Ascending aorta (tissue), 2 donors: ENCODE results near the gene ZNF675. TPM values are rescaled to one million over a fixed set of nuclear protein-coding genes. Genes with fewer than 3 reads are reported as not detected.
"Not testable (repeated sequence)": the region's sequence is repeated elsewhere in the genome, so short reads cannot be mapped to it uniquely, and the experiment has no call there.

ENCODE experiments used
- DNase-seq, 2 donors: peaks; one replicate each; pipeline ENCODE4 v3.0.0-alpha.2; 2019; ENCODE audit warnings: low spot score in 2 of 2
- H3K27ac ChIP-seq, 2 donors: fragments of 200-600 bp; sonication (generic); one replicate each; pipeline ENCODE4 v1.5.1; 2016 to 2017; ENCODE audit warnings: mild to moderate bottlenecking in 1 of 2
- H3K27me3 ChIP-seq: fragments of 200-600 bp; sonication (generic); one replicate; pipeline ENCODE4 v1.5.1; 2017
- H3K36me3 ChIP-seq, 2 donors: fragments of 200-600 bp; sonication (generic); one replicate each; pipeline ENCODE4 v1.5.1; 2016
- H3K4me1 ChIP-seq, 2 donors: fragments of 200-600 bp; sonication (generic); one replicate each; pipeline ENCODE4 v1.5.1; 2016 to 2017; ENCODE audit warnings: mild to moderate bottlenecking in 1 of 2
- H3K4me3 ChIP-seq, 2 donors: fragments of 200-600 bp; sonication (generic); one replicate each; pipeline ENCODE4 v1.5.1; 2016 to 2017; ENCODE audit warnings: mild to moderate bottlenecking in 1 of 2
- H3K9me3 ChIP-seq, 2 donors: fragments of 200-600 bp; sonication (generic); one replicate each; pipeline ENCODE4 v1.5.1; 2016
- CTCF ChIP-seq, 3 experiments: fragments of 200-600 bp in 2 of 3; fragments of 450-650 bp in 1 of 3; sonication (generic) in 2 of 3; IDR thresholded peaks; one replicate each; pipeline ENCODE4 v1.5.1; 2016 to 2019; ENCODE audit warnings: antibody characterized with exemption in 3 of 3, mild to moderate bottlenecking in 1 of 3, moderate library complexity in 1 of 3
- intact Hi-C: fragments of 100-400 bp; cut with DNase I; formaldehyde crosslinking; loops from one replicate; pipeline ENCODE4 v1.15.1; 2023
- total RNA-seq: library from RNA; depleted of rRNA; stranded (reverse); fragments of >200 nt; gene quantifications from one replicate; pipeline ENCODE4 v1.1.0, GENCODE V29; 2016

Gene ZNF675
- total RNA-seq, 1 donor from 2014 or later, result 7.8 TPM

GRCh38 chr19:23706657-23707056 is 19.6 kb upstream of the ZNF675 start:
- H3K4me1 ChIP-seq, result no peaks in the 10 kb centered on the region
- intact Hi-C loops, result no loop called here
- no peak overlapping the region for H3K4me3 ChIP-seq
- DNase-seq, result no peak
- no peaks in the 10 kb centered on the region for H3K36me3 ChIP-seq
- no peak overlapping the region for H3K27ac ChIP-seq
- no peaks in the 10 kb centered on the region for H3K9me3 ChIP-seq
- no peak for TF ChIP-seq CTCF (IDR thresholded peaks at IDR 0.05)
- no peaks in the 10 kb centered on the region for H3K27me3 ChIP-seq

DNA sequence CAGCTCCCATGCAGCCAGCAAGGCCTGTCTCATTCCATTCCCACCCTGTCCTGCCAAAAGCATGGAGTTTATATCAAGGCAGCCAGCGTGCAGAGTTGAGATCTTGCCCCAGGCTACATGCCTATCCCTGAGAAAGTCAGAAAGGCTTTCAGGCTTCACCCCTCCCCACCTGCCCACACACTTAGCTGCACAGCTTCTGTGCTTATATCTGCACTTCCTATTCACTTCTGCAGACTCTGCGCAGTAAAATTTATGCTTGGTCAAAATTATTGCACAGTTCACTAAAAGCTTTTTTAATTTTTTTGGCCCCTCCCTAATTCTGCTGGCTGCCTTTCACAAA is 12.5 kb upstream of the ZNF675 start:
- H3K27ac ChIP-seq, result no peak overlapping the region

GRCh38 chr19:23698711-23699520 is 11.9 kb upstream of the ZNF675 start:
- intact Hi-C loops, result no loop called here
- H3K4me1 ChIP-seq, result no peaks in the 10 kb centered on the region

More for the DNA sequence above, 12.5 kb upstream of the ZNF675 start:
- intact Hi-C loops, result no loop called here
- no peak for DNase-seq
- no peaks in the 10 kb centered on the region for H3K36me3 ChIP-seq
- no peak overlapping the region for H3K4me3 ChIP-seq
- no peaks in the 10 kb centered on the region for H3K4me1 ChIP-seq
- H3K9me3 ChIP-seq, result no peaks in the 10 kb centered on the region
- H3K27me3 ChIP-seq, result no peaks in the 10 kb centered on the region
- no peak for TF ChIP-seq CTCF (IDR thresholded peaks at IDR 0.05)

DNA sequence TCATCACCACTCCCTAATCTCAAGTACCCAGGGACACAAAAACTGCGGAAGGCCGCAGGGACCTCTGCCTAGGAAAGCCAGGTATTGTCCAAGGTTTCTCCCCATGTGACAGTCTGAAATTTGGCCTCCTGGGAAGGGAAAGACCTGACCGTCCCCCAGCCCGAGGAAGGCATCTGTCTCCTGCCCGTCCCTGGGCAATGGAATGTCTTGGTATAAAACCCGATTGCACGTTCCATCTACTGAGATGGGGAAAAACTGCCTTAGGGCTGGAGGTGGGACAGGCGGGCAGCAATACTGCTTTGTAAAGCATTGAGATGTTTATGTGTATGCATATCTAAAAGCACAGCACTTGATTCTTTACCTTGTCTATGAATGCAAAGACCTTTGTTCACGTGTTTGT is 5.9 kb upstream of the ZNF675 start:
- not testable (repeated sequence) for H3K4me3 ChIP-seq

More at GRCh38 chr19:23698711-23699520, 11.9 kb upstream of the ZNF675 start:
- no peaks in the 10 kb centered on the region for H3K27me3 ChIP-seq
- no peaks in the 10 kb centered on the region for H3K9me3 ChIP-seq
- TF ChIP-seq CTCF (IDR thresholded peaks at IDR 0.05), result no peak
- no peak overlapping the region for H3K27ac ChIP-seq
- H3K36me3 ChIP-seq, result no peaks in the 10 kb centered on the region
- H3K4me3 ChIP-seq, result no peak overlapping the region
- DNase-seq, result no peak

DNA sequence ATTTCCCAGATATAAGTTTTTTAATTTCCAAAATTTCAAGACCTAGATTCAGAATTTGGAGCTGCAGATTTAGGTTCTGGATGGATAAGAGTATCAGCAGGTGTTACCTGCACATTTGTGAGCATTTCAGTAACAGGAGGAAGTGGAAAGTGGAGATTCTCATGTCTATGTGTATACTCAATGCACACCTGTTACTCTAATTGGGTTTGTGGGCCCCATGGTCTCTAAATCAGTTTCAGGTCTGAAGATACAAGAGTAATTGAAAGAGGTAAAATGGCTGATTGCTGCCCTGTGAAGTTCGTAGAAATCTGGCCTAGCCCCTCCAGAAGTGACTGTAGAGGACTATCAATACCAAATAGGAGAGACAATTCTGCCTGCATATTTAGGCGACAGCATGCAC is 13.9 kb downstream of the ZNF675 start:
- Histone ChIP-seq H3K27me3 (no peaks in the 10 kb centered on the region), H3K9me3 (peaks cover 0 to 57% of the 10 kb centered on the region in 2 donors), H3K4me3 (no peak overlapping the region), H3K4me1 (no peaks in the 10 kb centered on the region), H3K36me3 (peaks cover 0 to 11% of the 10 kb centered on the region in 2 donors), H3K27ac (no peak overlapping the region)
- no peak for DNase-seq
- TF ChIP-seq CTCF (IDR thresholded peaks at IDR 0.05), result no peak
- intact Hi-C loops, result no loop called here

More for the DNA sequence above, 5.9 kb upstream of the ZNF675 start:
- H3K27me3 ChIP-seq, H3K9me3 ChIP-seq, H3K36me3 ChIP-seq, H3K27ac ChIP-seq, H3K4me1 ChIP-seq, intact Hi-C loops, DNase-seq: not testable (repeated sequence)

DNA sequence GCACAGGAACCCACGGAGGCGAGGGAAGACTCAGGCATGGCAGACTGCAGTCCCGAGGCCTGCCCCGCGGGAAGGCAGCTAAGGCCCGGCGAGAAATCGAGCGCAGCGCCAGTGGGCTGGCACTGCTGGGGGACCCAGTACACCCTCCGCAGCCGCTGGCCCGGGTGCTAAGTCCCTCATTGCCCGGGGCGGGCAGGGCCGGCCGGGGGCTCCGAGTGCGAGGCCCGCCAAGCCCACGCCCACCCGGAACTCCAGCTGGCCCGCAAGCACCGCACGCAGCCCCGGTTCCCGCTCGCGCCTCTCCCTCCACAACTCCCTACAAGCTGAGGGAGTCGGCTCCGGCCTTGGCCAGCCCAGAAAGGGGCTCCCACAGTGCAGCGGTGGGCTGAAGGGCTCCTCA is 18.4 kb downstream of the ZNF675 start:
- H3K4me1 ChIP-seq, H3K27me3 ChIP-seq, H3K27ac ChIP-seq, DNase-seq, H3K4me3 ChIP-seq, intact Hi-C loops: not testable (repeated sequence)
- Histone ChIP-seq H3K36me3 (peaks cover 4 to 28% of the 10 kb centered on the region in 2 donors), H3K9me3 (peaks cover 4 to 58% of the 10 kb centered on the region in 2 donors)
